GM10248 (cell line): ENCODE measurements around the gene SNAPC2.

Experiments
- CTCF ChIA-PET: fragments of 300-600 bp; sonication (Branson Sonifier 250); formaldehyde crosslinking; extraction: SDS; loops from one replicate; lab custom pipeline; 2021; ENCODE audit warnings: antibody characterized with exemption; lab: Yijun Ruan, JAX
- POLR2A ChIA-PET: fragments of 350-650 bp; sonication (Branson Sonifier 250); formaldehyde crosslinking; extraction: SDS; loops from one replicate; lab custom pipeline; 2020; ENCODE audit warnings: antibody characterized with exemption; lab: Yijun Ruan, JAX
- DNase-seq: peaks from one replicate; pipeline ENCODE4 v3.0.0; 2012; ENCODE audit errors: extremely low spot score
- TF ChIP-seq, protein P1 (sequence below): IDR thresholded peaks from 2 replicates; pipeline ENCODE4 v1.5.1; 2012; ENCODE audit warnings: mild to moderate bottlenecking, low read depth; ENCODE audit errors: extremely low read depth, missing control alignments, control extremely low read depth

The SNAPC2 gene

DNA sequence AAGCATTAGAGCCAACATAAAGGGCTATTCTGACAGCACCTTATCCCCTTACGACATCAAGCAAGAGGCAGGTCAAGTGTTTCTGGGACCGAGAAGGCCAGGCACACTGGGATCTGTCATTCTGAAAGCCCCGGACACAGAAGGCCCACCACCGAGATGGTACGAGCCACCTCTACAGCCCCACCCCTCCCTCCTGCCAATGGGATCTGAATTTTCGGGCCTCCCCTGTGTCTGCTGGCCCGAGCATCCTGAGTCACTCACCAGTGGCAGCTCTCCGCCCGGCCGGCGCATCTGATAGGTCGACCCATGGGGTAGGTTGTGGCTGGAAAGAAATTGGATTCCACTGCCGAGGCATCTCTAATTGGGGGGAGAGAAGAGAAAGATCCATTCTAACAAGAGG is 20.7 kb downstream of the SNAPC2 start:
- DNase-seq, result no peak
- CTCF ChIA-PET, result interaction anchor here (2.0 to 6.9 kb wide), 2 partner anchors 12 to 17 kb away, joined by 4 to 90 read pairs; partner anchors contain the start of gene CTXN1
- TF ChIP-seq, protein P1, sequence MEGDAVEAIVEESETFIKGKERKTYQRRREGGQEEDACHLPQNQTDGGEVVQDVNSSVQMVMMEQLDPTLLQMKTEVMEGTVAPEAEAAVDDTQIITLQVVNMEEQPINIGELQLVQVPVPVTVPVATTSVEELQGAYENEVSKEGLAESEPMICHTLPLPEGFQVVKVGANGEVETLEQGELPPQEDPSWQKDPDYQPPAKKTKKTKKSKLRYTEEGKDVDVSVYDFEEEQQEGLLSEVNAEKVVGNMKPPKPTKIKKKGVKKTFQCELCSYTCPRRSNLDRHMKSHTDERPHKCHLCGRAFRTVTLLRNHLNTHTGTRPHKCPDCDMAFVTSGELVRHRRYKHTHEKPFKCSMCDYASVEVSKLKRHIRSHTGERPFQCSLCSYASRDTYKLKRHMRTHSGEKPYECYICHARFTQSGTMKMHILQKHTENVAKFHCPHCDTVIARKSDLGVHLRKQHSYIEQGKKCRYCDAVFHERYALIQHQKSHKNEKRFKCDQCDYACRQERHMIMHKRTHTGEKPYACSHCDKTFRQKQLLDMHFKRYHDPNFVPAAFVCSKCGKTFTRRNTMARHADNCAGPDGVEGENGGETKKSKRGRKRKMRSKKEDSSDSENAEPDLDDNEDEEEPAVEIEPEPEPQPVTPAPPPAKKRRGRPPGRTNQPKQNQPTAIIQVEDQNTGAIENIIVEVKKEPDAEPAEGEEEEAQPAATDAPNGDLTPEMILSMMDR, result no peak
- POLR2A ChIA-PET, result no interaction called here

DNA sequence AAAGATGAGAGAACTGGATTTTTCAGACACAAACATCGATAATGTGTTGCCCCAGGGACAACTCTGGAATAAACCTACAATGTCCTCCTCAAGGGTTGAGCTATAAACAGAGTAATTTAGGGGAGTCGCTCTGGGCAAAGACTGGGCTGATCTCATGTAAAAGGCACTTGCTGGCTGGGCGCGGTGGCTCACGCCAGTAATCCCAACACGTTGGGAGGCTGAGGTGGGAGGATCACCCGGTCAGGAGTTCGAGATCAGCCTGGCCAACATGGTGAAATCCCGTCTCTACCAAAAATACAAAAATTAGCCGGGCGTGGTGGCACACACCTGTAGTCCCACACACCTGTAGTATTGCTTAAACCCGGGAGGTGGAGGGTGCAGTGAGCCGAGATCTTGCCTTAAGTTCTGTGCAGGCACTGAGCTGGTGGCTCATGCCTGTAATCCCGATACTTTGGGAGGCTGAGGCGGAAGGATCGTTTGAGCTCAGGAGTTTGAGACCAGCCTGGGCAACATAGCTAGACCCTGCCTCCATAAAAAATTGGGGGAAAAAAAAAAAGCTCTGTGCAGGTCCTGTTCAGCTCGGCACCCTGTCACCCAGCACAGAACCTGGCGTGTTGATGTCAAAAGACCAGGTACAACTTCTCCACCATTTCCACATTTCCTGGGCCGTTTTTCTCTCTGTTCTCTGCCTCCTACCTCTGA is 21.9 kb downstream of the SNAPC2 start:
- CTCF ChIA-PET, result interaction anchor here (0.9 to 6.9 kb wide), 4 partner anchors 13 to 73 kb away, joined by 3 to 90 read pairs (median 8); partner anchors contain the start of gene CTXN1
- POLR2A ChIA-PET, result interaction anchor here (0.6 to 0.8 kb wide), 3 partner anchors 9 to 67 kb away, joined by 3 to 5 read pairs (median 3); no protein-coding TSS in a partner anchor
- TF ChIP-seq, protein P1, result no peak
- no peak for DNase-seq

DNA sequence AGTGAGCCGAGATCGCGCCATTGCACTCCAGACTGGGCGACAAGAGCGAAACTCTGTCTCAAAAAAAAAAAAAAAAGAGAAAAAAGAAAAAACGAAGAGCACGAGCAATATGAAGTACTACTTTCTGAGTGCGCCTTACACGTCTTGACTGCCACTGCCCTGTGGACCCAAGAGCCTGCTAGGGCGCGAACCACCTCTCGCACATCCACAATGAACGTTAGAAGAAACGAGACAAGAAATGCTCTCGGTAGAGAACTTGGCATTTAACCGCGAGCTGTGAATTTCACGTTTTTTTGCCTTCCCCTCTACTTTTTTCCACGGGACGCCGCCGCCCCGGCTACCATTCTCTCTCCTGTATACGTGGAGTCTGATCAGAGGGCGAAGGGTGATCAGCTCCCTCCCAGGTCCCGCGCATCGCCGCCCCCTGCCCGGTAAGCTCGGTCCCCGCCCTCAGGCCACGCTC is 22.9 kb downstream of the SNAPC2 start:
- CTCF ChIA-PET, result interaction anchor here (0.8 to 6.9 kb wide), 33 partner anchors 8 to 549 kb away, joined by 3 to 90 read pairs (median 7); partner anchors contain the start of genes CCL25, CTXN1, ELAVL1 and MAP2K7
- no peak for DNase-seq
- POLR2A ChIA-PET, result interaction anchor here (1.0 to 2.5 kb wide), 6 partner anchors 7 to 74 kb away, joined by 3 to 18 read pairs (median 8); partner anchors contain the start of genes MAP2K7 and SNAPC2
- TF ChIP-seq, protein P1, result no peak

DNA sequence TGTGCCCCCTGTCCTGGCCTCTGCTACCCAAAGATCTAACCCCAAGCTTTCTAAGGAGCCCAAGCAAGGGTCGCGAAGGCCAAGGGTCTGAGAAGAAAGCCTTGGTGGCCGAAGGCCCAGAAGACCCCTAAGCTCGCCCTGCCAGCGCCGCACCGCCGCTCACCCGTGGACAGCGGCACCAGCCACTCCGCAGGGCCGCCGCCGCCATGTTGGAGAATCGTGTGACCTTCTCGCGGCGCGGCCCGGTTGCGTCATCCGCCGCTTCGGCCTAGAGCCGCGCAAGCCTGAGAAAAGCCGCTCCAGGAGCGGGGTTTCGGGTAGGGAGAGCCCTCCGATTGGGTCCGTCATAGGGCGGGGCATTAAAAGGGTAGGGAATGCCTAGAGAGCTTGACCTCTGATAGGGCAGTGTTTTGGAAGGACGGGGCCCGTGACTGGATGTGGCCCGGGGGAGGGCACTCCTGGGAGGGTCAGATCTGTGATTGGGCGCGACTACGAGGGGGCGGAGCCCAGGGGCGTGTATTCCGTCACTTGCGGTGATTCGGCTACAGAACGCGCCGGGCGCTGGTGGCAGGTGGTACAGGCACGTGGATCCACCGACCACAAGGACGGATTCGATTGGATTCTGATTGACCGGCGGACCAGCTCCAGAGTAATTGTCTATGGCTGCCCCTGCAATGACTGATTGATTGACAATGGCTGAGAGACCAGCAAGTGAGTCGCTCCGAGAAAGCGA is 23.5 kb downstream of the SNAPC2 start, which contains the start of gene TIMM44:
TIMM44 (minus strand) TSS at position 223 of the 733 bp plus-strand sequence; CDS start at position 208, 15 bp downstream.
- POLR2A ChIA-PET, result interaction anchor here (0.6 to 2.5 kb wide), 11 partner anchors 8 to 447 kb away, joined by 3 to 18 read pairs (median 5); partner anchors contain the start of genes MAP2K7, PNPLA6, RAB11B and SNAPC2
- TF ChIP-seq, protein P1, result no peak
- DNase-seq, result peak; percentile 99
- CTCF ChIA-PET, result interaction anchor here (0.7 to 6.9 kb wide), 41 partner anchors 8 to 550 kb away, joined by 3 to 90 read pairs (median 6); partner anchors contain the start of genes CCL25, CTXN1, ELAVL1 and MAP2K7

DNA sequence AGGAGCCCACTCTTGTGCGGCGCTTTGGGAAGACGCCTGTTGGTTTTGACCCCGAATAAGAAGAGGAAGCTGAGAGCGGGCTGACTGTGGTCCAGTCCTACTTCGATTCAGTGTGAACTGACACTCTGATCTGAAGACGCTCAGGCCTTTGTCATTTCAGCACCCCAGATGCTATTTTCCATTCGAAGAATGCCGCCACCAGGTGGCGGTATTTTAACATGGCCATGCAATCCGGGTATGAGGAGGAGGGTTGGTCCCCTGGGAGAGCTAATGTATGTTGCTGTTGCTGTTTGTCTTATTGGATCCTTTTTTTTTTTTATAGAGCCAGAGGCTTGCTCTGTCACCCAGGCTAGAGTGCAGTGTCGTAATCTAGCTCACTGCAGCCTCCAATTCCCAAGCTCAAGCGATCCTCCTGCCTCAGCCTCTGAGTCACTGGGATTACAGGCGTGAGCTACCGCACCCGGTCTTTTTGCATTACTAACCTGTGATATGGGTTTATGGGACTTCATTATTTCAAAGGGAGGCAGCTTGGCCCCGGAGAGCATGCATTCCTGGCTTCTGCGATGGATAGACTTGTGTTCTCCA is 24.1 kb downstream of the SNAPC2 start:
- peak; percentile 82 for DNase-seq
- TF ChIP-seq, protein P1, result peak; percentile 83
- ChIA-PET CTCF (interaction anchor here (0.7 to 6.9 kb wide), 47 partner anchors 8 to 714 kb away, joined by 3 to 90 read pairs (median 5); partner anchors contain the start of genes CCL25, CTXN1, ELAVL1 and MAP2K7), POLR2A (interaction anchor here (0.6 to 2.5 kb wide), 12 partner anchors 8 to 446 kb away, joined by 3 to 18 read pairs (median 4); partner anchors contain the start of genes MAP2K7, PNPLA6, RAB11B and SNAPC2)
